DND-41 (cell line): ENCODE data around the gene IFT80.
"Not testable (repeated sequence)": the region's sequence is repeated elsewhere in the genome, so short reads cannot be mapped to it uniquely, and the experiment has no call there.

ENCODE experiments used
- ATAC-seq: fragments of 200-7000 bp; cut with Tn5 transposase; 3 replicates; pipeline ENCODE4 v1.9.1; 2021; ENCODE audit warnings: low read depth; ENCODE audit not compliant: insufficient read depth
- DNase-seq: peaks from one replicate; pipeline ENCODE4 v3.0.0-alpha.2; 2020
- H2AFZ ChIP-seq: 2 replicates; pipeline ENCODE4 v1.6.0; 2012; ENCODE audit warnings: low read depth, low read length
- H3K27ac ChIP-seq: 2 replicates; pipeline ENCODE4 v1.5.1; 2012; ENCODE audit warnings: low read length, inconsistent platforms
- H3K27me3 ChIP-seq: fragments of 200-600 bp; sonication (generic); 2 replicates; pipeline ENCODE4 v1.6.0; 2012; ENCODE audit warnings: low read length, mild to moderate bottlenecking, inconsistent platforms; ENCODE audit not compliant: insufficient read depth, poor library complexity
- H3K36me3 ChIP-seq: 2 replicates; pipeline ENCODE4 v1.5.1; 2012; ENCODE audit warnings: low read length, inconsistent platforms; ENCODE audit not compliant: insufficient read depth
- H3K4me1 ChIP-seq: 2 replicates; pipeline ENCODE4 v1.5.1; 2012; ENCODE audit warnings: mild to moderate bottlenecking, low read length; ENCODE audit not compliant: insufficient read depth
- H3K4me2 ChIP-seq: 2 replicates; pipeline ENCODE4 v1.6.0; 2012; ENCODE audit warnings: mild to moderate bottlenecking, moderate library complexity, low read length, inconsistent platforms; ENCODE audit not compliant: insufficient read depth
- H3K4me3 ChIP-seq, 2 experiments: fragments of 200-600 bp in 1 of 2; shearing (Covaris generic) in 1 of 2; 2 replicates each; pipeline ENCODE4 v1.5.1; 2012 to 2016; ENCODE audit warnings: inconsistent platforms in 2 of 2, low read length in 2 of 2, mild to moderate bottlenecking in 2 of 2, low read depth in 1 of 2, moderate library complexity in 1 of 2
- H3K79me2 ChIP-seq: 2 replicates; pipeline ENCODE4 v1.6.0; 2012; ENCODE audit warnings: low read length, inconsistent platforms; ENCODE audit not compliant: insufficient read depth
- H3K9ac ChIP-seq: 2 replicates; pipeline ENCODE4 v1.6.0; 2012; ENCODE audit warnings: low read depth, mild to moderate bottlenecking, inconsistent platforms, low read length, moderate library complexity
- H3K9me3 ChIP-seq: 2 replicates; pipeline ENCODE4 v1.5.1; 2012; ENCODE audit warnings: low read length, moderate library complexity, mild to moderate bottlenecking, inconsistent platforms; ENCODE audit not compliant: insufficient read depth, severe bottlenecking
- H4K20me1 ChIP-seq: 2 replicates; pipeline ENCODE4 v1.6.0; 2012; ENCODE audit warnings: low read length; ENCODE audit not compliant: insufficient read depth
- EZH2 ChIP-seq: IDR thresholded peaks from 3 replicates; pipeline ENCODE4 v1.6.1; 2012; ENCODE audit warnings: borderline replicate concordance, low read depth, mild to moderate bottlenecking, moderate library complexity, low read length, inconsistent platforms; ENCODE audit not compliant: severe bottlenecking
- TF ChIP-seq, protein P1 (sequence below): IDR thresholded peaks from 2 replicates; pipeline ENCODE4 v1.5.1; 2012; ENCODE audit warnings: borderline replicate concordance, low read length, moderate library complexity, mild to moderate bottlenecking; ENCODE audit not compliant: poor library complexity, severe bottlenecking; ENCODE audit errors: extremely low read depth

The IFT80 gene

DNA sequence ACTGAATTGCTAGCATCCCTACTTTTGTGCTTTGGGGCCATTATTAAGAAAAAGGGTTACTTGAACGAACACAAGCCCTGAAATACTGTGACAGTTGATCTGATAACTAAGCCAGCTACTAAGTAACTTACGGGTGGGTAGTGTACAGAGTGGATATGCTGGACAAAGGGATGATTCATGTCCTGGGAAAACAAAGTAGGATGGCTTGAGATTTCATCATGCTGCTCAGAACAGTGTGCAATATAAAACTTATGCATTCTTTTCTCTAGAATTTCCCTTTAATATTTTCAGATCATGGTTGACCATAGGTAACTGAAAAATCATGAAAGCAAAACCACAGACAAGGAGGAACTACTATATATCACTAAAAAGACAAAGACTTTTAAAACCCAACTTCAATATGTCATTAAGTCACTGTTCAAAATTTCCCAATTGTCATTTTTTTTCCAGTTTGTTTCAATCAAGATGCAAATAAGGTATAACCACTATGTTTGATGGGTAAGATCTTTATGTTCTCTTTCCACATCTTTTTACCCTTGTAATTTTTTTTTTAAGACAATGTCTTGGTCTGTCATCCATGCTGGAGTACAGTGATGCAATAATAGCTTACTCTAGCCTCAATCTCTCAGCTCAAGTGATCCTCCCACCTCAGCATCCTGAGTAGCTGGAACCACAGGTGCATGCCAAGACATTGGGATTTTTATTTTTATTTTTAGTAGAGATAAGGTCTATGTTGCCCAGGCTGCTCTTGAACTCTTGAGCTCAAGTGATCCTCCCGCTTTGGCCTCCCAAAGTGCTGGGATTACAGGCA, 67.7 kb downstream of the IFT80 start:
- H2AFZ ChIP-seq: no peak overlapping the region
- H3K27ac ChIP-seq: no peak overlapping the region

GRCh38 chr3:160330690-160331089, 68.3 kb downstream of the IFT80 start:
- Histone ChIP-seq H4K20me1 (no peaks in the 10 kb centered on the region), H3K27ac (no peak overlapping the region), H3K27me3 (no peaks in the 10 kb centered on the region), H3K9me3 (no peaks in the 10 kb centered on the region), H3K79me2 (no peaks in the 10 kb centered on the region), H3K36me3 (no peaks in the 10 kb centered on the region), H3K9ac (no peak overlapping the region), H3K4me3 (no peak overlapping the region), H3K4me1 (no peaks in the 10 kb centered on the region), H3K4me2 (no peak overlapping the region), H2AFZ (no peak overlapping the region)
- TF ChIP-seq EZH2: no peak
- TF ChIP-seq, protein P1, sequence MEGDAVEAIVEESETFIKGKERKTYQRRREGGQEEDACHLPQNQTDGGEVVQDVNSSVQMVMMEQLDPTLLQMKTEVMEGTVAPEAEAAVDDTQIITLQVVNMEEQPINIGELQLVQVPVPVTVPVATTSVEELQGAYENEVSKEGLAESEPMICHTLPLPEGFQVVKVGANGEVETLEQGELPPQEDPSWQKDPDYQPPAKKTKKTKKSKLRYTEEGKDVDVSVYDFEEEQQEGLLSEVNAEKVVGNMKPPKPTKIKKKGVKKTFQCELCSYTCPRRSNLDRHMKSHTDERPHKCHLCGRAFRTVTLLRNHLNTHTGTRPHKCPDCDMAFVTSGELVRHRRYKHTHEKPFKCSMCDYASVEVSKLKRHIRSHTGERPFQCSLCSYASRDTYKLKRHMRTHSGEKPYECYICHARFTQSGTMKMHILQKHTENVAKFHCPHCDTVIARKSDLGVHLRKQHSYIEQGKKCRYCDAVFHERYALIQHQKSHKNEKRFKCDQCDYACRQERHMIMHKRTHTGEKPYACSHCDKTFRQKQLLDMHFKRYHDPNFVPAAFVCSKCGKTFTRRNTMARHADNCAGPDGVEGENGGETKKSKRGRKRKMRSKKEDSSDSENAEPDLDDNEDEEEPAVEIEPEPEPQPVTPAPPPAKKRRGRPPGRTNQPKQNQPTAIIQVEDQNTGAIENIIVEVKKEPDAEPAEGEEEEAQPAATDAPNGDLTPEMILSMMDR: no peak
- DNase-seq (no peak), ATAC-seq (no peak)

More for the DNA sequence above, 67.7 kb downstream of the IFT80 start:
- H3K4me1 ChIP-seq: no peaks in the 10 kb centered on the region
- H3K9ac ChIP-seq: no peak overlapping the region
- no peak for TF ChIP-seq EZH2
- TF ChIP-seq, protein P1: no peak
- H4K20me1 ChIP-seq: no peaks in the 10 kb centered on the region
- no peak overlapping the region for H3K4me3 ChIP-seq
- no peak overlapping the region for H3K4me2 ChIP-seq
- H3K27me3 ChIP-seq: no peaks in the 10 kb centered on the region
- no peaks in the 10 kb centered on the region for H3K79me2 ChIP-seq
- H3K36me3 ChIP-seq: no peaks in the 10 kb centered on the region
- DNase-seq (no peak), ATAC-seq (0 out of 3 replicates have a peak, but pooled peaks have one; percentile 33)
- H3K9me3 ChIP-seq: no peaks in the 10 kb centered on the region

- TF ChIP-seq, protein P1: no peak
- no peak for TF ChIP-seq EZH2
- H3K27ac ChIP-seq: no peak overlapping the region
- H3K4me2 ChIP-seq: no peak overlapping the region
Measured at GRCh38 chr3:160330109-160330508, 68.9 kb downstream of the IFT80 start.

GRCh38 chr3:160326286-160326685, 72.7 kb downstream of the IFT80 start:
- not testable (repeated sequence) for H3K4me3 ChIP-seq, H3K9me3 ChIP-seq, H2AFZ ChIP-seq, H3K79me2 ChIP-seq, DNase-seq, H3K4me1 ChIP-seq, H3K27me3 ChIP-seq, H3K9ac ChIP-seq, H3K4me2 ChIP-seq, ATAC-seq, H3K36me3 ChIP-seq, H3K27ac ChIP-seq, H4K20me1 ChIP-seq

More at GRCh38 chr3:160330109-160330508, 68.9 kb downstream of the IFT80 start:
- Histone ChIP-seq H3K9ac (no peak overlapping the region), H3K9me3 (no peaks in the 10 kb centered on the region), H2AFZ (no peak overlapping the region), H3K36me3 (no peaks in the 10 kb centered on the region), H3K27me3 (no peaks in the 10 kb centered on the region), H3K4me1 (no peaks in the 10 kb centered on the region), H4K20me1 (no peaks in the 10 kb centered on the region), H3K4me3 (no peak overlapping the region), H3K79me2 (no peaks in the 10 kb centered on the region)
- DNase-seq: no peak
- no peak for ATAC-seq

DNA sequence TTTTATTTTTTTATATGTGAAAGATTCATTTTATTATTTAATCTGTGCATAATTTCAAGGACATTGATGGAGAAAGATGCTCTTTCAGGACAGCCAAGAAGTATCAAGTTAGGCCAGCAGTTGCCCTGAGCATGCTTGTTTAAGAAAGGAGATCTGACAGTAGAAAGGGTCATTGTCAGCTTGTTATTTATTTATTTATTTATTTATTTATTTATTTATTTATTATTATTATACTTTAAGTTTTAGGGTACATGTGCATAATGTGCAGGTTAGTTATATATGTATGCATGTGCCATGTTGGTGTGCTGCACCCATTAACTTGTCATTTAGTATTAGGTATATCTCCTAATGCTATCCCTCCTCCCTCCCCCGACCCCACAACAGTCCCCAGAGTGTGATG, 77.2 kb downstream of the IFT80 start:
- H3K9me3 ChIP-seq, ATAC-seq: not testable (repeated sequence)

More for the DNA sequence above, 77.2 kb downstream of the IFT80 start:
- not testable (repeated sequence) for H3K36me3 ChIP-seq, H3K4me3 ChIP-seq, H3K27ac ChIP-seq, DNase-seq, H3K79me2 ChIP-seq, H3K4me1 ChIP-seq, H3K27me3 ChIP-seq, H3K9ac ChIP-seq, H3K4me2 ChIP-seq, H2AFZ ChIP-seq, H4K20me1 ChIP-seq
